HL-60 (cell line): Measurements from ENCODE around the gene ALMS1.
"Not testable (repeated sequence)": the region's sequence is repeated elsewhere in the genome, so short reads cannot be mapped to it uniquely, and the experiment has no call there.

ENCODE experiments used
- DNase-seq, 2 experiments: peaks; one replicate each; pipeline ENCODE4 v3.0.0-alpha.2; 2010 to 2020; ENCODE audit warnings: low read depth in 1 of 2, low spot score in 1 of 2
- H3K27ac ChIP-seq: fragments of 250-450 bp; sonication (Bioruptor Pico); replicated peaks from 2 replicates; pipeline ENCODE4 v1.5.1; 2020; ENCODE audit warnings: mild to moderate bottlenecking, moderate library complexity
- H3K27me3 ChIP-seq: fragments of 250-450 bp; sonication (Bioruptor Pico); 2 replicates; pipeline ENCODE4 v1.5.1; 2021; ENCODE audit warnings: mild to moderate bottlenecking, moderate library complexity; ENCODE audit not compliant: insufficient read depth, poor library complexity, severe bottlenecking
- H3K4me3 ChIP-seq: replicated peaks from 2 replicates; pipeline ENCODE4 v1.5.1; 2011; ENCODE audit warnings: mild to moderate bottlenecking, control low read depth, low read length; ENCODE audit not compliant: insufficient read depth
- CTCF ChIP-seq: IDR thresholded peaks from one replicate; pipeline ENCODE4 v1.5.1; 2011; ENCODE audit warnings: low read length, control low read depth, inconsistent platforms; ENCODE audit not compliant: insufficient read depth
- GABPA ChIP-seq: IDR thresholded peaks from 2 replicates; pipeline ENCODE4 v1.6.1; 2012; ENCODE audit warnings: low read depth
- POLR2AphosphoS5 ChIP-seq: IDR thresholded peaks from 2 replicates; pipeline ENCODE4 v1.6.1; 2012; ENCODE audit warnings: low read depth
- REST ChIP-seq: IDR thresholded peaks from 2 replicates; pipeline ENCODE4 v1.6.1; 2012; ENCODE audit warnings: low read depth; ENCODE audit not compliant: insufficient replicate concordance
- SPI1 ChIP-seq: IDR thresholded peaks from 2 replicates; pipeline ENCODE4 v1.6.1; 2012; ENCODE audit warnings: low read depth, mild to moderate bottlenecking, borderline replicate concordance

Gene ALMS1

DNA sequence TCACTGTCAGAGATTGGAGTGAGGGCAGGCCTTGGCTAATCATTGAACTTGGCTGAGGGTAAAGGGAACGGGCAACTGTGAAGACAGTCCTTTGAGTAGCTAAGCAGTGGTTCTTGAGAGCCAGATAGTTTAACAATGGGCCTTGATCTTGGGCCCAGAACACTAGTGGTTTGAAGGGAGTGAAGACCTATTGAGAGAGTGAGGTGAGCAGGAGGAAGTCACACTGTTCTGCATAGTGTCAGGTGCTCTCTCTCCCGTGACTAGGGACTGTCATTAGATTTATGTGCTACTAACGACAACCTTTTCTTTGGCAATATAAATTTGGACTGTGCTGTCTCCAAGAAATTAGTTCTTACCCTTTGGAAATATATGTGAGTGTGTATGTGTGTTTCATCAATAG lies 44.6 kb upstream of the ALMS1 start:
- no peaks in the 10 kb centered on the region for H3K27me3 ChIP-seq
- DNase-seq = no peak
- H3K27ac ChIP-seq = no peak overlapping the region
- no peak overlapping the region for H3K4me3 ChIP-seq
- TF ChIP-seq REST = no peak
- TF ChIP-seq POLR2AphosphoS5 = no peak
- TF ChIP-seq GABPA = no peak
- no peak for TF ChIP-seq CTCF
- no peak for TF ChIP-seq SPI1

DNA sequence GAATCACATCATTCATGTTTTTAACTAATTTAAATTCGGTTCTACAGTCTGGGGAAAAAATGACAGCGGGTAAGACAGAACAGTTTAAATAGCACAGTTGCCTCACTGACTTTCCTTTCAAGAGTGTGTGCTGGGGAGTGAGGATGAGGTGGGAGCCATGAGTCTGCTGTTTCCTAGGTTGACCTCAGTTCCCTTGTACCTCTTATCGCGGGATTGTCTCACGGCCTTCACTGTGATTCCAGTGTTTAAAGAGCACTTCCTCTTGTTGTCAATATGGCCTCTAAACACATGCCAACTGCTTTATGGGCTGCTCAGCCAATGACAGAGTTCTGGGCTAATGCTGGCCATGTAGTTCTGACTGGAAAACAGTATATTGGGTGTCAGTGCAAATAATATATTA lies 41.6 kb upstream of the ALMS1 start:
- TF ChIP-seq SPI1 = peak; percentile 59; the same call in 1 of the 2 replicates
- no peak for TF ChIP-seq CTCF
- Histone ChIP-seq H3K27me3 (no peaks in the 10 kb centered on the region), H3K27ac (no peak overlapping the region), H3K4me3 (no peak overlapping the region)
- DNase-seq = no peak

GRCh38 chr2:73344747-73345146 lies 40.9 kb upstream of the ALMS1 start:
- not testable (repeated sequence) for H3K4me3 ChIP-seq, H3K27ac ChIP-seq, DNase-seq, H3K27me3 ChIP-seq

GRCh38 chr2:73350035-73350691 lies 35.5 kb upstream of the ALMS1 start:
- DNase-seq = no peak
- Histone ChIP-seq H3K4me3 (no peak overlapping the region), H3K27me3 (no peaks in the 10 kb centered on the region), H3K27ac (no peak overlapping the region)
- TF ChIP-seq GABPA (no peak), SPI1 (no peak), CTCF (no peak), REST (no peak), POLR2AphosphoS5 (no peak)
